Measurements from ENCODE around the gene ZNF143. TPM values are rescaled to one million over a fixed set of nuclear protein-coding genes. Genes with fewer than 3 reads are reported as not detected.
A peak's percentile ranks its signal among the peaks of the same experiment; 100 is the strongest.

Gene ZNF143
- total RNA-seq, 1 experiment from 2014 or later: 35.8 TPM

DNA sequence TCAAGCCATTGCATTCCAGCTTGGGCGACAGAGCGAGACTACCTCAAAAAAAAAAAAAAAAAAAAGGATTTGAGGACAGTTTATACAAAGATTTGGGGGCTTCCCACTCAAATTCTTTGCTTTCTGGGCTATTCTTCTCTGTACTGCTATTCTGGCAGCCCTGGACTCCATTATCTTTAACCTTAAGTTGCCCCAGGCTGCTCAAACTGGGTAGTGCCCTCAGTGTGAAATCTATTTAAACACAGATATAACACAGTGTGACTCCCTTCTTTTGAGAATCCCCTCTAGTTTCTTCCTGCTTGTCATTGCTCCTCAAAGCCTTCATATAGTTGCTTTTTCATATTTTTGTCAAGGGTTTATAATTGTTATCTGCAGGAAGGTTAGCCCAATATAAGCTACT is 63.2 kb downstream of the ZNF143 start:
- H3K36me3 Mint-ChIP-seq: peaks cover 39% of the 10 kb centered on the region
- POLR2A ChIA-PET: interaction anchor here (0.6 kb wide), 1 partner anchor 1094 kb away, joined by 3 read pairs; no protein-coding TSS in a partner anchor
- DNase-seq (ENCODE audit: low spot score) (no peak), ATAC-seq (peak; percentile 41)
- H3K27me3 Mint-ChIP-seq (ENCODE audit: low read depth): no peaks in the 10 kb centered on the region
- no peak overlapping the region for H3K4me3 Mint-ChIP-seq
- peaks cover 22% of the 10 kb centered on the region for H3K4me1 Mint-ChIP-seq
- TF ChIP-seq, protein P1, sequence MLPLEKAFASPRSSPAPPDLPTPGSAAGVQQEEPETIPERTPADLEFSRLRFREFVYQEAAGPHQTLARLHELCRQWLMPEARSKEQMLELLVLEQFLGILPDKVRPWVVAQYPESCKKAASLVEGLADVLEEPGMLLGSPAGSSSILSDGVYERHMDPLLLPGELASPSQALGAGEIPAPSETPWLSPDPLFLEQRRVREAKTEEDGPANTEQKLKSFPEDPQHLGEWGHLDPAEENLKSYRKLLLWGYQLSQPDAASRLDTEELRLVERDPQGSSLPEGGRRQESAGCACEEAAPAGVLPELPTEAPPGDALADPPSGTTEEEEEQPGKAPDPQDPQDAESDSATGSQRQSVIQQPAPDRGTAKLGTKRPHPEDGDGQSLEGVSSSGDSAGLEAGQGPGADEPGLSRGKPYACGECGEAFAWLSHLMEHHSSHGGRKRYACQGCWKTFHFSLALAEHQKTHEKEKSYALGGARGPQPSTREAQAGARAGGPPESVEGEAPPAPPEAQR (CRISPR knock-in tag; IDR thresholded peaks at IDR 0.05): no peak
- TF ChIP-seq ZNF263 (CRISPR knock-in tag; IDR thresholded peaks at IDR 0.05; ENCODE audit: low read depth) (no peak), RELA (CRISPR knock-in tag; IDR thresholded peaks at IDR 0.05; ENCODE audit: borderline replicate concordance) (no peak), RORB (CRISPR knock-in tag; IDR thresholded peaks at IDR 0.05) (no peak), MXD4 (CRISPR knock-in tag; IDR thresholded peaks at IDR 0.05; ENCODE audit: borderline replicate concordance) (no peak), FOXJ3 (CRISPR knock-in tag; IDR thresholded peaks at IDR 0.05; ENCODE audit: borderline replicate concordance) (no peak), ZBTB21 (CRISPR knock-in tag; IDR thresholded peaks at IDR 0.05; ENCODE audit: borderline replicate concordance) (no peak), ZNF317 (CRISPR knock-in tag; IDR thresholded peaks at IDR 0.05; ENCODE audit: borderline replicate concordance, low read depth) (no peak), NR2C2 (CRISPR knock-in tag; IDR thresholded peaks at IDR 0.05) (no peak)
- H3K27ac Mint-ChIP-seq: peak overlapping the region; percentile 60; the same call in 1 of the 2 replicates
- no peaks in the 10 kb centered on the region for H3K9me3 Mint-ChIP-seq
- CTCF ChIA-PET: interaction anchor here (0.6 to 4.7 kb wide), 5 partner anchors 11 to 508 kb away, joined by 3 to 23 read pairs (median 3); no protein-coding TSS in a partner anchor

DNA sequence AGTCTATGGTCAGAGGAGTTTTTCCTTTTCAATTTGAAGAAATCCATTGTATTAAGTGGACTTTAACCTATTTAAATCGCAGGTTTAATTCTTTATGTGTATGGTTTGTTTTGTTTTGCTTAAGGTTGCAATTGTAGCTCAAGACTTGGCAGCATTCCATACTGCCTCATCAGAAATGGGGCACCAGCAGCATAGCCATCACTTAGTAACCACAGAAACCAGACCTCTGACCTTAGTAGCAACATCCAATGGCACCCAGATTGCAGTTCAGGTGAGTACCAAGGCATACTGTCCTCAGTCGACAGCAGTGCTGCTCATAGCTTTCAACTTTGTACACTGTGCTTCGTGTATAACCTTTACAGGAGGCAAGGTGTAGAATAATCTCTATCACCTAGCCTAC is 64.3 kb downstream of the ZNF143 start:
- DNase-seq (ENCODE audit: low spot score) (no peak), ATAC-seq (no peak)
- Mint-ChIP-seq H3K27ac (peak overlapping the region; percentile 23; the same call in 1 of the 2 replicates), H3K4me1 (peaks cover 25% of the 10 kb centered on the region), H3K9me3 (no peaks in the 10 kb centered on the region), H3K27me3 (ENCODE audit: low read depth) (no peaks in the 10 kb centered on the region), H3K4me3 (no peak overlapping the region), H3K36me3 (peaks cover 35% of the 10 kb centered on the region)
- POLR2A ChIA-PET: no interaction called here
- CTCF ChIA-PET: interaction anchor here (0.5 to 4.7 kb wide), 2 partner anchors 10 to 1355 kb away, joined by 3 to 23 read pairs; no protein-coding TSS in a partner anchor
- TF ChIP-seq, protein P2, sequence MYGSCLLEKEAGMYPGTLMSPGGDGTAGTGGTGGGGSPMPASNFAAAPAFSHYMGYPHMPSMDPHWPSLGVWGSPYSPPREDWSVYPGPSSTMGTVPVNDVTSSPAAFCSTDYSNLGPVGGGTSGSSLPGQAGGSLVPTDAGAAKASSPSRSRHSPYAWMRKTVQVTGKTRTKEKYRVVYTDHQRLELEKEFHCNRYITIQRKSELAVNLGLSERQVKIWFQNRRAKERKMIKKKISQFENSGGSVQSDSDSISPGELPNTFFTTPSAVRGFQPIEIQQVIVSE (CRISPR knock-in tag; IDR thresholded peaks at IDR 0.05; ENCODE audit: borderline replicate concordance): no peak
- TF ChIP-seq ZNF396 (CRISPR knock-in tag; IDR thresholded peaks at IDR 0.05; ENCODE audit: borderline replicate concordance) (no peak), SMAD3 (CRISPR knock-in tag; IDR thresholded peaks at IDR 0.05; ENCODE audit: borderline replicate concordance) (no peak), TEAD1 (CRISPR knock-in tag; IDR thresholded peaks at IDR 0.05) (no peak), NR1H2 (CRISPR knock-in tag; IDR thresholded peaks at IDR 0.05) (no peak), ZBTB21 (CRISPR knock-in tag; IDR thresholded peaks at IDR 0.05; ENCODE audit: borderline replicate concordance) (no peak), ATF1 (CRISPR knock-in tag; IDR thresholded peaks at IDR 0.05) (no peak), HMGA2 (CRISPR knock-in tag; IDR thresholded peaks at IDR 0.05) (no peak), JAZF1 (CRISPR knock-in tag; IDR thresholded peaks at IDR 0.05) (no peak)
- TF ChIP-seq, protein P3, sequence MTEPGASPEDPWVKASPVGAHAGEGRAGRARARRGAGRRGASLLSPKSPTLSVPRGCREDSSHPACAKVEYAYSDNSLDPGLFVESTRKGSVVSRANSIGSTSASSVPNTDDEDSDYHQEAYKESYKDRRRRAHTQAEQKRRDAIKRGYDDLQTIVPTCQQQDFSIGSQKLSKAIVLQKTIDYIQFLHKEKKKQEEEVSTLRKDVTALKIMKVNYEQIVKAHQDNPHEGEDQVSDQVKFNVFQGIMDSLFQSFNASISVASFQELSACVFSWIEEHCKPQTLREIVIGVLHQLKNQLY (CRISPR knock-in tag; IDR thresholded peaks at IDR 0.05): no peak
- TF ChIP-seq, protein P1 (CRISPR knock-in tag; IDR thresholded peaks at IDR 0.05): no peak
- TF ChIP-seq, protein P4, sequence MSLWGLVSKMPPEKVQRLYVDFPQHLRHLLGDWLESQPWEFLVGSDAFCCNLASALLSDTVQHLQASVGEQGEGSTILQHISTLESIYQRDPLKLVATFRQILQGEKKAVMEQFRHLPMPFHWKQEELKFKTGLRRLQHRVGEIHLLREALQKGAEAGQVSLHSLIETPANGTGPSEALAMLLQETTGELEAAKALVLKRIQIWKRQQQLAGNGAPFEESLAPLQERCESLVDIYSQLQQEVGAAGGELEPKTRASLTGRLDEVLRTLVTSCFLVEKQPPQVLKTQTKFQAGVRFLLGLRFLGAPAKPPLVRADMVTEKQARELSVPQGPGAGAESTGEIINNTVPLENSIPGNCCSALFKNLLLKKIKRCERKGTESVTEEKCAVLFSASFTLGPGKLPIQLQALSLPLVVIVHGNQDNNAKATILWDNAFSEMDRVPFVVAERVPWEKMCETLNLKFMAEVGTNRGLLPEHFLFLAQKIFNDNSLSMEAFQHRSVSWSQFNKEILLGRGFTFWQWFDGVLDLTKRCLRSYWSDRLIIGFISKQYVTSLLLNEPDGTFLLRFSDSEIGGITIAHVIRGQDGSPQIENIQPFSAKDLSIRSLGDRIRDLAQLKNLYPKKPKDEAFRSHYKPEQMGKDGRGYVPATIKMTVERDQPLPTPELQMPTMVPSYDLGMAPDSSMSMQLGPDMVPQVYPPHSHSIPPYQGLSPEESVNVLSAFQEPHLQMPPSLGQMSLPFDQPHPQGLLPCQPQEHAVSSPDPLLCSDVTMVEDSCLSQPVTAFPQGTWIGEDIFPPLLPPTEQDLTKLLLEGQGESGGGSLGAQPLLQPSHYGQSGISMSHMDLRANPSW (CRISPR knock-in tag; conservative IDR thresholded peaks at IDR 0.05; ENCODE audit: low read depth): no peak
- TF ChIP-seq, protein P5, sequence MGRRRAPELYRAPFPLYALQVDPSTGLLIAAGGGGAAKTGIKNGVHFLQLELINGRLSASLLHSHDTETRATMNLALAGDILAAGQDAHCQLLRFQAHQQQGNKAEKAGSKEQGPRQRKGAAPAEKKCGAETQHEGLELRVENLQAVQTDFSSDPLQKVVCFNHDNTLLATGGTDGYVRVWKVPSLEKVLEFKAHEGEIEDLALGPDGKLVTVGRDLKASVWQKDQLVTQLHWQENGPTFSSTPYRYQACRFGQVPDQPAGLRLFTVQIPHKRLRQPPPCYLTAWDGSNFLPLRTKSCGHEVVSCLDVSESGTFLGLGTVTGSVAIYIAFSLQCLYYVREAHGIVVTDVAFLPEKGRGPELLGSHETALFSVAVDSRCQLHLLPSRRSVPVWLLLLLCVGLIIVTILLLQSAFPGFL (CRISPR knock-in tag; IDR thresholded peaks at IDR 0.05; ENCODE audit: borderline replicate concordance): no peak
- TF ChIP-seq, protein P6, sequence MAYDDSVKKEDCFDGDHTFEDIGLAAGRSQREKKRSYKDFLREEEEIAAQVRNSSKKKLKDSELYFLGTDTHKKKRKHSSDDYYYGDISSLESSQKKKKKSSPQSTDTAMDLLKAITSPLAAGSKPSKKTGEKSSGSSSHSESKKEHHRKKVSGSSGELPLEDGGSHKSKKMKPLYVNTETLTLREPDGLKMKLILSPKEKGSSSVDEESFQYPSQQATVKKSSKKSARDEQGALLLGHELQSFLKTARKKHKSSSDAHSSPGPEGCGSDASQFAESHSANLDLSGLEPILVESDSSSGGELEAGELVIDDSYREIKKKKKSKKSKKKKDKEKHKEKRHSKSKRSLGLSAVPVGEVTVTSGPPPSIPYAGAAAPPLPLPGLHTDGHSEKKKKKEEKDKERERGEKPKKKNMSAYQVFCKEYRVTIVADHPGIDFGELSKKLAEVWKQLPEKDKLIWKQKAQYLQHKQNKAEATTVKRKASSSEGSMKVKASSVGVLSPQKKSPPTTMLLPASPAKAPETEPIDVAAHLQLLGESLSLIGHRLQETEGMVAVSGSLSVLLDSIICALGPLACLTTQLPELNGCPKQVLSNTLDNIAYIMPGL (CRISPR knock-in tag; IDR thresholded peaks at IDR 0.05): no peak
- TF ChIP-seq, protein P7, sequence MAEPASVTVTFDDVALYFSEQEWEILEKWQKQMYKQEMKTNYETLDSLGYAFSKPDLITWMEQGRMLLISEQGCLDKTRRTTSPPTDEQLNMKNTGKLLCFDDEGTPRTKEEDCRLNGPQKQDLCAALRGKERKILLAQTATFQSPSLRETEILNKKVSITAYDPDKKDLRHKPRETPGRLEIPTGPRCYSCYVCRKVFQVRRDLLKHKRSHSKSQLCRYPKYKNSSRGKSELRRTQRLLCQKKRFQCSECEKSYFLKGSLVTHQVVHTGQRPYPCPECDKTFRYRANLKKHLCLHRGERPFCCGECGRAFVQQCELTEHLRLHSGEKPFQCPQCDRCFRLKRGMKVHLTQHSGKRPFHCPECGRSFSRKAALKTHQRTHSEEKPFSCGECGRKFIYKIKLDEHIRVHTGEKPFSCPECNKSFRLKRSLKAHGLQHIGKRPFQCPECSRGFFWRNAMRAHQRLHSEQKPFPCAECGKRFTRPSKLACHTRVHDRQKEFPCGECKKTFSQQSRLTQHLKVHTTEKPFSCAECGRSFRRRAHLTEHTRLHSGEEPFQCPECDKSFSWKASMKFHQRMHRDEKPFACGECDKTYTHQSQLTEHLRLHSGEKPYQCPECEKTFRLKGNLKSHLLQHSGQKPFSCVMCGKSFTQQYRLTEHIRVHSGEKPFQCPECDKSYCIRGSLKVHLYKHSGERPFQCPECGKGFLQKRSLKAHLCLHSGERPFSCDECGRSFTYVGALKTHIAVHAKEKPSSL (CRISPR knock-in tag; conservative IDR thresholded peaks at IDR 0.05): no peak

All from WTC11 (cell line).